HEK293 (cell line): Measurements from ENCODE around the gene ETV1.

Experiments
- ZBTB48 ChIP-seq: fragments of 450-650 bp; formaldehyde crosslinking; IDR thresholded peaks from 2 replicates; pipeline ENCODE4 v1.5.1; 2016; ENCODE audit warnings: missing biosample characterization, missing genetic modification characterization
- ZNF394 ChIP-seq: fragments of 450-650 bp; formaldehyde crosslinking; IDR thresholded peaks from 2 replicates; pipeline ENCODE4 v1.5.1; 2016; ENCODE audit warnings: missing biosample characterization, missing genetic modification characterization, mild to moderate bottlenecking, moderate library complexity, borderline replicate concordance
- TF ChIP-seq, protein P1 (sequence below): IDR thresholded peaks from 2 replicates; pipeline ENCODE4 v1.6.1; 2011; ENCODE audit warnings: mild to moderate bottlenecking, low read depth, low read length, borderline replicate concordance
- TF ChIP-seq, protein P2 (sequence below): fragments of 450-650 bp; formaldehyde crosslinking; IDR thresholded peaks from 2 replicates; pipeline ENCODE4 v1.5.1; 2016; ENCODE audit warnings: missing biosample characterization, missing genetic modification characterization

GRCh38 chr7:13948019-13948801 is 41.3 kb downstream of the ETV1 start:
- TF ChIP-seq ZBTB48 (tag by site-specific recombination) = no peak
- TF ChIP-seq, protein P1, sequence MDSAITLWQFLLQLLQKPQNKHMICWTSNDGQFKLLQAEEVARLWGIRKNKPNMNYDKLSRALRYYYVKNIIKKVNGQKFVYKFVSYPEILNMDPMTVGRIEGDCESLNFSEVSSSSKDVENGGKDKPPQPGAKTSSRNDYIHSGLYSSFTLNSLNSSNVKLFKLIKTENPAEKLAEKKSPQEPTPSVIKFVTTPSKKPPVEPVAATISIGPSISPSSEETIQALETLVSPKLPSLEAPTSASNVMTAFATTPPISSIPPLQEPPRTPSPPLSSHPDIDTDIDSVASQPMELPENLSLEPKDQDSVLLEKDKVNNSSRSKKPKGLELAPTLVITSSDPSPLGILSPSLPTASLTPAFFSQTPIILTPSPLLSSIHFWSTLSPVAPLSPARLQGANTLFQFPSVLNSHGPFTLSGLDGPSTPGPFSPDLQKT = no peak
- TF ChIP-seq ZNF394 (tag by site-specific recombination) = no peak
- TF ChIP-seq, protein P2, sequence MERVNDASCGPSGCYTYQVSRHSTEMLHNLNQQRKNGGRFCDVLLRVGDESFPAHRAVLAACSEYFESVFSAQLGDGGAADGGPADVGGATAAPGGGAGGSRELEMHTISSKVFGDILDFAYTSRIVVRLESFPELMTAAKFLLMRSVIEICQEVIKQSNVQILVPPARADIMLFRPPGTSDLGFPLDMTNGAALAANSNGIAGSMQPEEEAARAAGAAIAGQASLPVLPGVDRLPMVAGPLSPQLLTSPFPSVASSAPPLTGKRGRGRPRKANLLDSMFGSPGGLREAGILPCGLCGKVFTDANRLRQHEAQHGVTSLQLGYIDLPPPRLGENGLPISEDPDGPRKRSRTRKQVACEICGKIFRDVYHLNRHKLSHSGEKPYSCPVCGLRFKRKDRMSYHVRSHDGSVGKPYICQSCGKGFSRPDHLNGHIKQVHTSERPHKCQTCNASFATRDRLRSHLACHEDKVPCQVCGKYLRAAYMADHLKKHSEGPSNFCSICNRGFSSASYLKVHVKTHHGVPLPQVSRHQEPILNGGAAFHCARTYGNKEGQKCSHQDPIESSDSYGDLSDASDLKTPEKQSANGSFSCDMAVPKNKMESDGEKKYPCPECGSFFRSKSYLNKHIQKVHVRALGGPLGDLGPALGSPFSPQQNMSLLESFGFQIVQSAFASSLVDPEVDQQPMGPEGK (tag by site-specific recombination) = no peak
